Gastroesophageal sphincter (tissue), 3 donors: ENCODE results near the gene CD276.

Experiments used
- CTCF ChIP-seq, 4 experiments: fragments of 200-600 bp in 2 of 4; fragments of 450-650 bp in 2 of 4; sonication (generic) in 1 of 4; IDR thresholded peaks; one replicate each; pipeline ENCODE4 v1.5.1; 2017 to 2019; ENCODE audit warnings: antibody characterized with exemption in 4 of 4, mild to moderate bottlenecking in 2 of 4, moderate library complexity in 2 of 4
- EP300 ChIP-seq: sonication (generic); formaldehyde crosslinking; IDR thresholded peaks from one replicate; pipeline ENCODE4 v1.6.1; 2017; ENCODE audit warnings: antibody characterized with exemption, mild to moderate bottlenecking
- POLR2A ChIP-seq, 2 donors: fragments of 450-650 bp; IDR thresholded peaks; one replicate each; pipeline ENCODE4 v1.6.1; 2017; ENCODE audit warnings: antibody characterized with exemption in 2 of 2, mild to moderate bottlenecking in 2 of 2, moderate library complexity in 1 of 2
- POLR2AphosphoS5 ChIP-seq: sonication (generic); formaldehyde crosslinking; IDR thresholded peaks from one replicate; pipeline ENCODE4 v1.6.1; 2017; ENCODE audit warnings: antibody characterized with exemption

DNA sequence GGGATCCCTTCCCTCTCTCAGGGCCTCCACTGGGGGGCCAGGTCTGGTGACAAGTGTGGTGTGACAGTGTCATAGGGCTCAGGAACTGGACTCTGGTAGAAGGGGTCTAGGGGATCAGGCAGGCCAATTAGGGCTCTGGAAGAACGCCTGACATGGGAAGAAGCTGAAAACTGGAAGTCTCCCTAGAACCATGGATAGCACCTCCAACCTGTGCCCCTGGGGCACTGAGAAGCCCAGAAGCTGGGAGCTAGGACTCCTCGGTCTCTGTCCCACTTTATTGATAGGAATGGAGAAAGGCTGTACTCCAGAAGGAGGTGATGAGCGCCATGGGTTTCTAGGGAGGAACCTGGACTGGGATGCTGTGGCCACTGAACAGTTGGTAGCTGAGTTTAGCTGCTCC is 38.2 kb downstream of the CD276 start:
- TF ChIP-seq CTCF (IDR thresholded peaks at IDR 0.05) (no peak), POLR2A (IDR thresholded peaks at IDR 0.05) (no peak), POLR2AphosphoS5 (no peak), EP300 (no peak)
